Islet precursor cell (in vitro differentiated cells): ENCODE measurements around the gene SLC39A2.
"Not testable (repeated sequence)": the region's sequence is repeated elsewhere in the genome, so short reads cannot be mapped to it uniquely, and the experiment has no call there.

Experiments used
- DNase-seq: peaks from one replicate; pipeline ENCODE4 v3.0.0-alpha.2; 2018

Gene SLC39A2, protein sequence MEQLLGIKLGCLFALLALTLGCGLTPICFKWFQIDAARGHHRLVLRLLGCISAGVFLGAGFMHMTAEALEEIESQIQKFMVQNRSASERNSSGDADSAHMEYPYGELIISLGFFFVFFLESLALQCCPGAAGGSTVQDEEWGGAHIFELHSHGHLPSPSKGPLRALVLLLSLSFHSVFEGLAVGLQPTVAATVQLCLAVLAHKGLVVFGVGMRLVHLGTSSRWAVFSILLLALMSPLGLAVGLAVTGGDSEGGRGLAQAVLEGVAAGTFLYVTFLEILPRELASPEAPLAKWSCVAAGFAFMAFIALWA

DNA sequence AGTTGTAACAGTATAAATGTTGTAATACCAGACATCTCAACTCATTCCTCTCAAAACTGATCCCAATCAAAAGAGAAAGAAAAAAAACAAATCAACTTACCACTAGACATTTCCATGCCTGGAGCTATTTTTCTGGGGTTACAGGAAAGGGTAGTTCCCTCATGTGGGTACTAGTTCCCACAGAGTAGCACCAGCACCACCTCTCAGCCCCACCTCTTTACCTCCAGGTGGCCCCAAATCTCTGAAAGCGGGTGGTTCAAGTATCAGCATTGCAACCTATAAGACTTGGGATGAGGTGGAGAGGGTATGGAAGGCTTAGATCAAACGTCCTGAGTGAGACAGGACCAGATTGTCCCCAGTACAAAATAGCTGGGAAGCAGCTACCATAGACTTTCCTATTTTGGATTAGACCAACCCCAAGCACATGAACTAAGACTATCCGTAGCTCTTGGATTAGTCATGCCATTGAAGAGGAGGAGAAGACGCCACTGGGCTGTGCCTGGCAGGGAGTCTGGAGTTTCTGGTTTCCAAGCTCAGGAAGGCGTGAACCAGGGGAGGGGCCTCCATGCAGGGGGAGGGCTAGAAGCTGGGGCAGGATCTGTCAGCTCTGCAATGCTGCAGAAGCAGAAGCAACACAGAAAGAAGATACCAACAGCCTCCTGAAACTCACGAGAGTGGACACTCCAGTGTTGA lies at the start of gene SLC39A2:
Gene SLC39A2, plus strand, starts transcription at position 620 of the 693 bp plus-strand sequence. CDS start 154 bp downstream, outside the sequence.
- peak; percentile 96 for DNase-seq

DNA sequence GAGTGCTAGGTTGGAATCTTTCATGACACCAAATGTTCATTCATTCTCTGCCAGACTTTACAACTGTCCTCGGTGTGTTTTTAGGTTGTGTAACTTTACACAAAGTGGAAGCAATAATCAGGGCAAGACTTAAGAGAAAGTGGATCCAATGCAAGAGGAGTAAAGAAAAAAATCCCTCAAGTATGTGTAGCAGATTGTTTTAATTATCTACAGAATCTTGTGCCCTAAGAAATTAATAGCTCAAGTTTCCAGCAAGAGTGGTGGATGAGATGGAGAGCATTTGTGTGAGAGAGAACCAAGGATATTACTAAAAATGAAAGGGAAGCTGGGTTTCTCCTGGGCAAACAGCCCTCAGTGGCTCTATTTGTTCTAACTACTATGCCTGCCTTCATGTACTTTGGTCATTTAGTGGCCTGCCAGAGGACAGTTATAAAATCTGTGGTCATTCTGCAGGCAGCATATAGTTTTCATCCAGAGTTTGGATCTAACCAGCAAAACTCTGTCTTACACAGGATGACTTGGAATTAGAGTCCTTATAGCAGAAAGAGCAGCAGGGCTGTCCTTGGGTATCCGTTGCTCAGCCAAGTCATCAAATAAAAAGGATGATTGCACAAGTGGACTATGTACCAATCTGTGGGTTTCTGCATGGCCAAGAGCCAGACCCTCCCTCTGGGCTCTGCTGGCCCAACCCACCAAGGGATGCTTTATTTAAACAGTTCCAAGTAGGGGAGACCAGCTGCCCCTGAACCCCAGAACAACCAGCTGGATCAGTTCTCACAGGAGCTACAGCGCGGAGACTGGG lies 44.2 kb upstream of the SLC39A2 start, which contains the start of gene RNASE2:
Gene RNASE2, plus strand, starts transcription at position 752 of the 802 bp plus-strand sequence. CDS start 285 bp downstream, outside the sequence.
- DNase-seq, result not testable (repeated sequence)

DNA sequence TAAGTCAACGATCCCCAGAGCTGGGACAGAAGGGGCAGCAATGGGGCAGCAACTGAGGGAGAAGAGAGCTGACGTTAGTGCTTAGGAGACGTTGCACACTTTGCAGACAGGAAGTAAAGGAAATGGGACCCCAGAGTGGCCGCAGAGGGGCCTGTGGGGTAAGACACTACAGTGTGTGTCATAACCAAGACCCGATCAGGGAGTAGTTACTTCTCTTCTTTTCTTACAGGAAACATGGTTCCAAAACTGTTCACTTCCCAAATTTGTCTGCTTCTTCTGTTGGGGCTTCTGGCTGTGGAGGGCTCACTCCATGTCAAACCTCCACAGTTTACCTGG lies 43.6 kb upstream of the SLC39A2 start:
- not testable (repeated sequence) for DNase-seq

DNA sequence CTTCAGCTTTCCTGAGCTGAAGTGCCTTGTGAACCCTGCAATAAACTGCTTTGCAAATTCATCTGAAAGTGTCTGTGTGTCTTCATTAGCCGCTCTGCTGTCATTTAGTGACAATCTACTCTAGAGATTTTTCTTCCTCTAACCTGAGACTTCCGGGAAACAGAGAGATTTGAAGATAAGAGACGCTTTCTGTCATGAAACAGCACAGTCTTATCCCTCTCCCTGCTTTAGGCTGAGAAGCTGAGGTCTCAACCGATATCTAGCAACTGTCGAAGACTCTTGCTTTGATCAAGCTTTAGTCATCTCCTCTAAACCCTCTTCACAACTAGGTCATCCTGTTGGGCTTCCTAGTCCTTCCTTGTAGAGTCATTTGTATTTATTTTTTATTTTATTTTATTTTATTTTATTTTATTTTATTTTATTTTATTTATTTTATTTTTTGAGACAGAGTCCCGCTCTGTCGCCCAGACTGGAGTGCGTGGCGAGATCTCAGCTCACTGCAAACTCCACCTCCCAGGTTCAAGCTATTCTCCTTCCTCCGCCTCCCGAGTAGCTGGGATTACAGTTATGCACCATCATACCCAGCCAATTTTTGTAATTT lies 42.6 kb upstream of the SLC39A2 start:
- DNase-seq, result no peak

DNA sequence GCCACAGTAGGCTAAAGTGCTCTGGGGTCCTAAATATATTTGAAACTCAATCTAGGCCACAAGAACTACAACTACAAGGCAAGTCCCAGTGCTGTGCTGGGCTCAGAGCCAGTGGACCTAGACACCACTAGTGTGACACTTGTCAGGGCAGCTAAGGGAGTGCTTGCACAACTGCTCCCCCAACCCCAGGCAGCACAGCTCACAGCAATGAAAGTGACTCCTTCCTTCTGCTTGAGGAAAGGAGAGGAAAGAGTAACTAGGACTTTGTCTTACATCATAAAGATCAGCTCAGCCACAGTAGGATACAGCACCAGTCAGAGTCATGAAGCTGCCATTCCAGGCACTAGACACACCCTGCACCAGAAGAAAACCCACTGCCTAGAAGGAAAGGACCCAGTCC lies 40.1 kb upstream of the SLC39A2 start:
- DNase-seq, result not testable (repeated sequence)

DNA sequence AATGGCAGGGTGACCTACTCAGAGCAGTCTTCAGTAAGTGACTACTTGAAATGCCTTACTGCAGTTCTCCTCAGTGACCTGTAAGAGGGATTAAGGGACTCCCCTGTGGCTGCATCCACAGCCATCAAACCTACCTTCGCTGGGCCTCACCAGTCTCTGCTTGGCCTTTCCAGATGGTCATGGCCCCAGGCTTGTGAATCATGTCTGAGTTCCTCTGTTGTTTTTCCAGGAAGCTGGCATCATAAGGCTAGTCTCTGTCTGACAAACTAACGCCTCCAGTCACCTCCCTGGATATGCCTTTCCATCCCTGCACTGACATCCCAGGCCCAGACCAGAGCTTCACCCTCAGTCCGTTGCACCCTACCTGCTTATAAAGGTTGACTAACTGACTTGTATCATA lies 29.8 kb upstream of the SLC39A2 start:
- DNase-seq, result no peak

DNA sequence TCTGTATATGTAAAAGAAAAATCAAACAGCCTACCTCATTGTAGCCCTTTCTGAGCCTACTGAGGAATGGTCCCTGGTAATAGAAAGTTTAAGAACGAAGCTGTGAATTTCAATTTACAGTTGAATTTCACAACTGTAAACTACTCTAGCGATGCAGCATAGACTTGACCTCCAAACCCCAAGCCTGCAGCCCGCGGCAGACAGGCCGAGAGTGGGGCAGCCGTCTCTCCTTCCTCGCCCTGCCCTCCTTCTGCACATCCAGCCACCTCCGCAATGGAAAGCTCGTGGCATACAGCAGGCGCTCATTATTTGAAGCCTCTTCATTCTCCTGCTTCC lies 28.5 kb upstream of the SLC39A2 start:
- no peak for DNase-seq

DNA sequence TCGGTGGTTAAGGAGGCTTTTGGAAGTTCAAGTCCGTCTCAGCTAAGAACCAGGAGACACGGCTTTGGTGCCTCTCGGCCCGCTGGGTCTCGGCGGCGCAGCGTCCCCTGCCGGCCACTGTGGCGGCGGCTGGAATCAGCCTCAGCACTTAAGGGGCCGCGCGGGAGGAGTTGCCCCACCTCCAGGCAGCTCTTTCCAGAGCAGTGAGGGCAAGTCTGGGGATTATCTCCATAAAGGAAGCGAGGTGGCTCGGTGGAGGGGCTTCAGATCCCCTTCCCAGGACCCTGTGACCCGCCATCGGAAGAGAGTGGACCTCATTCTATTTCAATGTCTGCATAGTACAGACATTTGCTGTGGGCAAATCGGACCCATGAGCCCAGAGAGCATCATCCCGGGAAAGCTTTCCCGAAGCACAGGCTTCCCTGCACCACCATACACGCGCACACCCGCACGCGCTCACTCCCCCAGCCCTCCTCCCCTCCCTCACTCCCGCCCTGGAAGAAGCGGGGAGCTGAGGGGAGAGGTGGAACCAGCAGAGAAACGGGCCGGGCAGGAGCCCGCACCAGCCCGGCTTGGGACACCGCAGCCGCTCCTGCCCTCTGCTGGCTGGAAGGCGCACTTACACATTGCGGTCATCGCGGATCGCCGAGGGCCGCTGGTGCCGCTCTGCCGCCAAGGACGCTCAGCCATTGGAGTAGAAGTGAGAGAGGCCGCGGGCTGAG lies 27.9 kb upstream of the SLC39A2 start:
- peak; percentile 96 for DNase-seq

DNA sequence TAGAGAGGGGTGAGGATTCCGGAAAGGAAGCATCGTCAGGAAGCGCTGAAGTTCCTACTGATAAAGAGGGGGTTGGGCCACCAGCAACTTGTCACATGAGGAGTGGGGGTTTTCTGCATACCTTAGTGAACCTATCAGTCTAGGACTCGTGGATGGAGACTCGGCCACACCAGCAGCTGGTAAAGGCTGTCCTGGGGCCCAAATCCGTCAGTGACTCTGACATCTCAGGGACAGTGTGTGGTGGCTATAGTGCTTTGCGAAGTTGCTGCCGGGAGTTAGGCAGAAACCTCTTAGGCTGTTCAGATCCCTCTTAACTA lies 27.4 kb upstream of the SLC39A2 start:
- no peak for DNase-seq

DNA sequence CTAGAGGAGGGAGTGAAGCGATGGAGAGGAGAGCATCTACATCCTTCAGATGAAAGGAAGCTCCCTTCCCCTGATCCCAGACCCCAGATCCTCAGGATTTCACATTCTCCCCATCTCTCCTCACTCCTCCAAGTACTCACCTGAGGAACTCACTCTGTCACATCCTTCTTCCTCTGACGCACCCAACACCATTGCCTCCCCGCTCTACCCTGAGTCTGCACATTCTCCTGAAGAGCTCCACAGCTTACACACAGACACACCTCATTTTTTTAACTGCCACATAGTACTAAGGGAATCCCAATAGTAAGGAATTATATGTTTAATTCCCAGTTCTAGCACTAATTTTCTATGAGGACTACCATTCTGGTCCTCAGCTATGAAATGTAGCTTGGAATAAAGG lies 25.6 kb upstream of the SLC39A2 start:
- DNase-seq, result no peak

DNA sequence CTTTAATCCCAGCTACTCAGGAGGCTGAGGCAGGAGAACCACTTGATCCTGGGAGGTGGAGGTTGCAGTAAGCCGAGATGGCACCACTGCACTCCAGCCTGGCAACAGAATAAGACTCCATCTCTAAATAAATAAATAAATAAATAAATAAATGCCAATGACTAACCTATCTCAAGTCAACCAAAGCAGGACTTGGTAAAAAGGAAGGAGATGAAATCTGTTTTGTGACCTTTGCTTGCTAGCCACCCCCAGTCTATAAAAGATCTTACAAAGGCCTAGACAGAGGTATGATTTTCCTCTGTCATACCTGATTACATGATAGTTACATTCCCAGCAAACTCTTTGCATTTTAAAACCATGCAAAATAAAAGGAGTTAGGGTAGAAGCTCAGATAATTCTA lies 22.8 kb upstream of the SLC39A2 start:
- no peak for DNase-seq

DNA sequence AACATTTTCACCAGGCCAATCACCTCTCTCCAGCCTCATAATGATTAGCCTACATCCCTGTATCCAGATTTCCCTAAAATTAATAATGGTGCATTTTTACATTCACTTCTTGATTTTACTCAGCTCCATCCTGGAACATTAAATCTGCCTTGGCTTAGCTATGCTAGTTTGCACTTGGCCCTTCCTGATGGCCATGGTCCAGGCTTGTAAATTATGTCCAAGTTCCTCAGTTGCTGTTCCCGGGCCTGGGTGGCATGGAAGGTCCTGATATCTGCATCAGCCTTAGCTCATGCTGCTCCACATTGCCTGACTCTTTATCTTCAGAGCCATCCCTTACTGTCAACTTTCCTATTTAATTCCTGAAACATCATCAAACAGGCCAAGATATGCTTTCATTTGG lies 20.4 kb upstream of the SLC39A2 start:
- no peak for DNase-seq

DNA sequence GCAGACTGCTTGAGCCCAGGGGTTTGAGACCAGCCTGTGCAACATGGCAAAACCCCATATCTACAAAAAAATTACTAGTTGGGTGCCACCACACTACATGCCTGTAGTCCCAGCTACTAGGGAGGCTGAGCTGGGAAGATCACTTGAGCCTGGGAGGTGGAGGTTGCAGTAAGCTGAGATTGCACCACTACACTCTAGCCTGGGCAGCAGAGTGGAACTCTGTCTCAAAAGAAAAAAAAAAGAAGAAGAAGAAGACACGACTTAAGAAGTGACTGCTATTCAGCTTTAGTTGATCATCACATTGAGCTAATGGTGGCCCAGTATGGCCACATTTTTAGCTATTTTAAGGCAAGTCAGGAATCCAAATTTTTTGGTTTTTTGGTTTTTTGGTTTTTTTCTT lies 18.2 kb upstream of the SLC39A2 start:
- DNase-seq, result no peak

DNA sequence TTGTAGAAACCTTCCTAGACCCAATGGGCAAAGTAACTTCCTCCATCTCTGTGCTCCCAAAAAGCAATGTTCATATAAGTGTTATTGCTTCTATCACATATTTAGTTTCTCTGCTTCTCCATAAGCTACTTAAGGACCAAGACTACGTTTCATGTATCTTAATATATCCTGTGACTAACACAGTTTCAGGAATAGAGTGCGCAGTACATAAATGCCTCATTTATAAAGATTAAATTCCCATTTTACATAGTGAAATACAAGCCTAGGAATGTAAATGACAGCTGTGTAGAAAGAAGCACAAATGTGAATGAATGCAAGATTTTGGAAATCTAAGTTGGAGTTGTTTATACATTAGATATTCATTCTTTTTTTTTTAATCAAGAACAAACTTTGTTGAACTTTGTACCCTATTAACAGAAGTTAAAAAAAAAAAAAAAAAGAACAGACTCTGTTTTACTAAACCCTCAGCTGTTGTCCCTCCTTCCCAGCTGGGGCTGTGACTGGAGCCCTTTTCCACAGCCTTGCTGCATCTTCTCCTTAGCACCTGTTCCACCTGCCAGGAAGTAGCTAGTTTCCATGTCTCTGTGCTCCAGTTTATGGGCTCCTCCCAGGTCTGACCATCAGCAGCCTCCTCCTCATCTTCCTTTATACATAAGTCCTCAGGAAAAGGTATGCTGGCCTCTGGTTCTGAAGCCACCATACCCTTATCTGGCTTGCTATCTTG lies 16.3 kb upstream of the SLC39A2 start:
- no peak for DNase-seq

DNA sequence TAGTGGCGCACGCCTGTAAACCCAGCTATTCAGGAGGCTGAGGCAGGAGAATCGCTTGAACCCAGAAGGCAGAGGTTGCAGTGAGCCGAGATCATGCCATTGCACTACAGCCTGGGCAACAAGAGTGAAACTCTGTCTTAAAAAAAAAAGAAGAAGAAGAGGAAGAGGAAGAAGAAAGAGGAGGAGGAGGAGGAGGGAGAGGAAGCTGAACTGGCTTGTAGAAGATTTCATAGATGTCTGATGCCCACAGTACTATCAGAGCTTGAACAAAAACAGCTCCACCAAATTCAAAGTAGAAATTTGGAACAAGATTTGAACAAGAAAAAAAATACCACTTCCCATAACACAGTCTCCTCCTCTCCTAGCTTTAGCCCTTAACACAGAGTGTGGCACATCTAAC lies 13.4 kb upstream of the SLC39A2 start:
- not testable (repeated sequence) for DNase-seq

DNA sequence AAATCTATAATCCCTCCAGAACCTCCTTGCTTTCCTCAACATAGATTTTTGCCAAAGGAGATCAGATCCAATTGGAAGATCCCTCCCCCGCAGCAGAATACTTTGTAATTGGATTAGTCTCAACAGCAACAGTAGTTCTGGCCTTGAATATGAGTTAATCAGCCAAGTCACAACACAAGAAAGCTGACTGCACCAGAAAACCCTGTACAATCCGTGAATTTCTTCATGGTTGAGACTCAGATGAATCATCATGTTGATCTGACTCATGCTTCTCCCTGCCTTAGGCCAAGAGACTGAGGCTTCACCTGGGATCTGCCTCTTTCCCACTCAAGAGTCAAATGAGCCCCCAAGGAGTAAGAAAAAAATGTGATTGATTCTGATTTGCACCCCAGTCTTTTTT lies 12.3 kb upstream of the SLC39A2 start:
- peak; percentile 68 for DNase-seq

DNA sequence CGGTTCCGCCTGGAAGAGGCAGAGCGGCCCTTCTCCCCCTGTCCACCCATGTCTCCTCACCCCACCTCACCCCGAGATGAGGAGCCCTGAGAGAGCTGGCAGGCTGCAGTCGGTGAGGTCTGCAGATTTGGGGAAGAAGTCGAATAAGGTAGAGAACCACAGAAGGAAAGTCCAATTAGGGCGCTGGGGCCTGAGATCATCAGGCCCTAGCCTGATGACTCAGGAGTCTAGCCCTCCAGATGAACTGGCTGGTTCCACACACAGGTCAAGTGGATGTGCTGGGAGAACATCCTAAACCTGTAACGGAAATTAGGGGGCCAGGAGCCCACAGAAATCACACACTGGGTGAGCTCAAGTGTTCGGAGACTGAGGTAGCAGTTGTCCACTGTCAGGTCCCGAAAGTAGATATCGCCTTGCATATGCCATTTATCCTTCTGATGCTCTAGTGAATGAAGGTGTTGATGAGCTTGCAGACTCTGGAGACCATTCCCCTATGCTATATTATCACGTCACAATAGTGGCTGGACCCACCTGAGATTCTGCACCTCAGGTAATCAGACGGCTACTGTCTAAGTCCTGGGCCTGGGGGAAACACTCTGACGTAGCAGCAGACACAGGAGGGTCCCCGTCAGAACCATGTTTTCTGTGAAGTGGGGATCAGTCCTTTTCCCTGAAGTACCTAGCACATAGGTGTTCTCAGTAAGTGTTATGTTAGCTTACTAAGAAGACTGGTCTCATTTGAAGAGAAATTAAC lies 10.2 kb upstream of the SLC39A2 start:
- no peak for DNase-seq

DNA sequence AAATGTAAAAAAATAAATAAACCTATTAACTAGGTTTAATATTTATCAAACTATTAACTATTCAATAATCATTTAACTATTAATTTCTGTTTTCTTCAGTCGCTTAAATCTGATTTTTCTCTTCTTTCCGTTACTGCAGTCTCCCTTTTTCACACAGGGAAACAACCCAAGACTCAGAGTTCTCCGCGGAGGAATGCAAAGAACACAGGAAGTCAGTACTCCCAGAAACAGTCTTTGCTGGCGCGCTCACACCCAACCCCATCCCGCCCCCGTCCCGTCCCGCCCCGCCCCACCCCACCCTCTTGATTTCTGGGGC lies 9.7 kb upstream of the SLC39A2 start:
- no peak for DNase-seq

DNA sequence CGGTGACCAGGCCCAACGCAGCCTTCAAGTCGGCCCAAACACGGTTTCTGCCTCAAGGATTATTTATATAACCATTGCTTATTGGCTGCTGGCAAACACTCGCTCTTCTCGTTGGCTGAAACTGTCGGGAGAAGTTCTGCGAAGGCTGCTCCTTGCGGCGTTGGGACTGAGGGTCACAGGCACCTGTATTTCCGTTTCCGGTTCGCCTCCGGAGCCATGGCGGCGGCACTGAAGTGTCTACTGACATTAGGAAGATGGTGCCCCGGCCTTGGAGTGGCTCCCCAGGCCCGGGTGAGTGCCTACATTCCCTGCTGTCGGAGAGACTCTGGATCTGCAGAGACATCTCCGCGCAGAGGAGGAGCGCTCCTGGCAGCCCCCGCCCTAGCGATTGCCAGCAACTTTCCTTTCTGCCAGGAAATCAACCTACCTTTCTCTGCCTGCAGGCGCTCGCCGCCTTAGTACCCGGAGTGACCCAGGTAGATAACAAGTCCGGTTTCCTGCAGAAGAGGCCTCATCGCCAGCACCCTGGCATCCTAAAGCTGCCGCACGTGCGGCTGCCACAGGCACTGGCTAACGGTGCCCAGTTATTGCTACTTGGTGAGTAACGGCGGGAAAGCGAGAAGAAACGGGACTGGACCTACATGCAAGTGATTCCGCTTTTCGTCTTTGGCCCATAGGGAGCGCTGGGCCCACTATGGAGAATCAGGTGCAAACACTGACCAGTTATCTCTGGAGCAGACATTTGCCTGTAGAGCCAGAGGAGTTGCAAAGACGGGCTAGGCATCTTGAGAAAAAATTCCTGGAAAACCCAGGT lies 9.1 kb upstream of the SLC39A2 start, which contains the start of gene METTL17:
Gene METTL17, plus strand, starts transcription at position 194 of the 814 bp plus-strand sequence. Its CDS starts 23 bp downstream, at position 217.
- peak; percentile 98 for DNase-seq

DNA sequence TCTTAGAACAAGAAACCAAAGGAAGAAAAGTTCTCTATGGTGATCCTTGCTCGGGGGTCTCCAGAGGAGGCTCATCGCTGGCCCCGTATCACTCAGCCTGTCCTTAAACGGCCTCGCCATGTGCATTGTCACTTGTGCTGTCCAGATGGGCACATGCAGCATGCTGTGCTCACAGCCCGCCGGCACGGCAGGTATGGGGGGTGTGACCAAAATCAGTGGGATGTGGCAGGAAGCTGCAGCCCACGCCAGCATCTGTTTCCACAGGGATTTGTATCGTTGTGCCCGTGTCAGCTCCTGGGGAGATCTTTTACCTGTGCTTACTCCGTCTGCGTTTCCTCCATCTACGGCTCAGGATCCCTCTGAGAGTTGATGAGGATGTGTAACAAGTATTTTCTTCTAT lies 2.6 kb upstream of the SLC39A2 start:
- DNase-seq, result no peak

DNA sequence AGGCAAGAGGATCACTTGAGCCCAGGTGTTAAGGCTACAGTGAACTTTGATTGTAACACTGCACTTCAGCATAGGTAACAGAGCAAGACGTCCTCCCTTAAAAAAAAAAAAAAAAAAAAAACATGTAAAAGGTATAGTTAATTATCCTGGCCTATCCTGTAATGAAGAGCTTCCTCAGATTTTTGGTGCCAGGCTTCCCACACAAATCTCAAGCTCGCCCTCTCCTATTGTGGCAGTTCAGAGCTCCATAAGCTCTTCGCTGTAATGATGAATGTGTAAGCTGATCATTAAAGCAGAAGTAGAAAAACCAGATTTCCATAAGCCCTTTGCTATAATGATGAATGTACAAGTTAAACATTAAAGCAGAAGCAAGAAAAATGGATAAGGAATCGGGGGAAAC lies 2.0 kb upstream of the SLC39A2 start:
- no peak for DNase-seq
